Neural crest cell (in vitro differentiated cells): ENCODE results near the gene TINAGL1. TPM values are rescaled to one million over a fixed set of nuclear protein-coding genes. Genes with fewer than 3 reads are reported as not detected.

Experiments
- DNase-seq: peaks from one replicate; pipeline ENCODE4 v3.0.0; 2021; ENCODE audit warnings: low read depth, mixed read lengths, low spot score
- H3K27ac Mint-ChIP-seq: one replicate; pipeline ENCODE4 v1.8.0; 2021; ENCODE audit warnings: mild to moderate bottlenecking, mixed read lengths; ENCODE audit not compliant: unreplicated experiment
- H3K27me3 Mint-ChIP-seq: 2 replicates; pipeline ENCODE4 v1.8.0; 2021; ENCODE audit warnings: low read depth, mild to moderate bottlenecking, mixed read lengths
- H3K36me3 Mint-ChIP-seq: 2 replicates; pipeline ENCODE4 v1.8.0; 2021; ENCODE audit warnings: low read depth, mild to moderate bottlenecking, mixed read lengths
- H3K4me1 Mint-ChIP-seq: 2 replicates; pipeline ENCODE4 v1.8.0; 2021; ENCODE audit warnings: mixed read lengths
- H3K4me3 Mint-ChIP-seq: one replicate; pipeline ENCODE4 v1.8.0; 2021; ENCODE audit warnings: mild to moderate bottlenecking, mixed read lengths
- H3K9me3 Mint-ChIP-seq: 2 replicates; pipeline ENCODE4 v1.8.0; 2021; ENCODE audit warnings: mixed read lengths
- total RNA-seq: library from RNA; stranded (reverse); gene quantifications from 2 replicates; pipeline ENCODE4 v1.2.1, GENCODE V29; 2021
- TF ChIP-seq, protein P1 (sequence below): fragments of 200-600 bp; sonication (generic); conservative IDR thresholded peaks from 2 replicates; pipeline ENCODE4 v1.5.0; 2021; ENCODE audit warnings: antibody characterized with exemption, mild to moderate bottlenecking

TINAGL1 gene
- total RNA-seq, 1 donor from 2014 or later, result not detected

GRCh38 chr1:31573261-31573660 lies 3.1 kb upstream of the TINAGL1 start:
- DNase-seq, result no peak
- peaks cover 8% of the 10 kb centered on the region for H3K4me1 Mint-ChIP-seq

DNA sequence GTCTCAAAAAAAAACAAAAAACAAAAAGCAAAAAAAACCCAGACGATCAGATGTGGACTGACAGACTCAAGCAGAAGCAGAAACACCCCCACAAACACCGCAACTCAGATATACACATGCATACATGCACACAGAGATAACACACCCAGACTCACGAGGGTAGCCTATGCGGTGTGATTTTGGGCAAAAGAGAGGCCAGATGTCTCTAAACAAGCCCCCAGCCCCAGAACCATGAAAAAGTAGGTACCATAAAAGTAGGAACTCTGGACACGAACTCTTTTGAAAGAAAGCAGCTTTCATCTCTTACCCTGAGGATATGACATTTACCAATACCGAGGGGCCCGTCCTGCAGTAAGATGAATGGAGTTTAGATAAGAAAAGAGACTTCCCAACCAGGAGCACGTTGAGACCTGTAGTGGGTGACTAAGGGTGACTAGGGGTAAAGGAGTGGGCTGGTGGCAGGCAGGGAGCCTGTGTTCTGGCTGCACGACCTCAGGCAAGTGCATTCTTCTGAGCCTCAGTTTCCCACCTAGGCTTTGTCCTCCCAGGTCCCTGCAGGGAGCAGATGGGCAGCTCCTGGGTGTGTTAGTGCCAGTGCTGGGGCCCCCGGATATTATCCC lies 1.5 kb upstream of the TINAGL1 start:
- Mint-ChIP-seq H3K4me3 (no peak overlapping the region), H3K4me1 (peaks cover 3% of the 10 kb centered on the region), H3K36me3 (no peaks in the 10 kb centered on the region), H3K27me3 (peaks cover 27% of the 10 kb centered on the region), H3K9me3 (no peaks in the 10 kb centered on the region), H3K27ac (no peak overlapping the region)
- DNase-seq, result no peak
- TF ChIP-seq, protein P1, sequence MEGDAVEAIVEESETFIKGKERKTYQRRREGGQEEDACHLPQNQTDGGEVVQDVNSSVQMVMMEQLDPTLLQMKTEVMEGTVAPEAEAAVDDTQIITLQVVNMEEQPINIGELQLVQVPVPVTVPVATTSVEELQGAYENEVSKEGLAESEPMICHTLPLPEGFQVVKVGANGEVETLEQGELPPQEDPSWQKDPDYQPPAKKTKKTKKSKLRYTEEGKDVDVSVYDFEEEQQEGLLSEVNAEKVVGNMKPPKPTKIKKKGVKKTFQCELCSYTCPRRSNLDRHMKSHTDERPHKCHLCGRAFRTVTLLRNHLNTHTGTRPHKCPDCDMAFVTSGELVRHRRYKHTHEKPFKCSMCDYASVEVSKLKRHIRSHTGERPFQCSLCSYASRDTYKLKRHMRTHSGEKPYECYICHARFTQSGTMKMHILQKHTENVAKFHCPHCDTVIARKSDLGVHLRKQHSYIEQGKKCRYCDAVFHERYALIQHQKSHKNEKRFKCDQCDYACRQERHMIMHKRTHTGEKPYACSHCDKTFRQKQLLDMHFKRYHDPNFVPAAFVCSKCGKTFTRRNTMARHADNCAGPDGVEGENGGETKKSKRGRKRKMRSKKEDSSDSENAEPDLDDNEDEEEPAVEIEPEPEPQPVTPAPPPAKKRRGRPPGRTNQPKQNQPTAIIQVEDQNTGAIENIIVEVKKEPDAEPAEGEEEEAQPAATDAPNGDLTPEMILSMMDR, result no peak

More at GRCh38 chr1:31573261-31573660, 3.1 kb upstream of the TINAGL1 start:
- Mint-ChIP-seq H3K27ac (no peak overlapping the region), H3K36me3 (no peaks in the 10 kb centered on the region), H3K27me3 (peaks cover 36% of the 10 kb centered on the region), H3K9me3 (no peaks in the 10 kb centered on the region), H3K4me3 (no peak overlapping the region)
- TF ChIP-seq, protein P1, result no peak

DNA sequence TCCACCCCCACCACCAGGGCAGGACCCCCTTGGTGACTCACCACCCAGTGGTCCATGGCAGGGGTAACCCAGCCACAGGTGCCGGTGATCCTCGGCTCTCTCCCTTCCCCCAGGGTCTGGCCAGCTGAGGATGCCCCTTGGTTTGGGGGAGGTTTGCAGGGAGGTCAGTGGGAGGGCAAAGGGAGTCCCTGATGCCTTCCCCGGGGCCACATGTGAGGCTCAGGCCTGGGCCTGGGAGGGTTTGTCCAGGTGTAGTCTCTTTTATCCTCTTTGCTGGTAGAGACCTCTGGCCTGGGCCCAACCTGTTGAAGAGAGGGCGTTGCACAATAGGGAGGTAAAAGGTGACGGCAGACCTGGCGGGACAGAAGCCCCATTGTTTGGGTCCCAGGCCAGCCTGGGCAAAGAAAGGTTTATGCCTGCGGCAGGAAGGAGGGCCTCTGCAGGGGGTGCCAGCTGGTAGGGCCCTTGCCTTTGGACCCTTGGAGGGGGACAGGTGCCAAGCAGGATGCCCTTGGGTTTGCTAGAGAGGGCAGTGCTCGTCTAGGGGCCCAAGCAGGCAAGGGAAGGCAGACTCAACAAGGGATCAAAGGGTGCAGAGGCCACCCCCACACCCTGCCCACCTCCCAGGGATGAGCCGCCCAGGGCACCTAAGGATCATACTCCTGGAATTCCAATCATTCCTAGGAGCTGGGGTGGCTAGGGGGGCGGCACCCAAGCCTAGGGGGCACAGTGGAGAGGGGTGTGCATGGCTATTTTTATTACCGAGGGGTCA lies 760 bp upstream of the TINAGL1 start:
- Mint-ChIP-seq H3K36me3 (no peaks in the 10 kb centered on the region), H3K27me3 (peaks cover 29% of the 10 kb centered on the region), H3K4me3 (no peak overlapping the region), H3K4me1 (no peaks in the 10 kb centered on the region), H3K9me3 (no peaks in the 10 kb centered on the region), H3K27ac (no peak overlapping the region)
- DNase-seq, result no peak
- TF ChIP-seq, protein P1, result no peak

DNA sequence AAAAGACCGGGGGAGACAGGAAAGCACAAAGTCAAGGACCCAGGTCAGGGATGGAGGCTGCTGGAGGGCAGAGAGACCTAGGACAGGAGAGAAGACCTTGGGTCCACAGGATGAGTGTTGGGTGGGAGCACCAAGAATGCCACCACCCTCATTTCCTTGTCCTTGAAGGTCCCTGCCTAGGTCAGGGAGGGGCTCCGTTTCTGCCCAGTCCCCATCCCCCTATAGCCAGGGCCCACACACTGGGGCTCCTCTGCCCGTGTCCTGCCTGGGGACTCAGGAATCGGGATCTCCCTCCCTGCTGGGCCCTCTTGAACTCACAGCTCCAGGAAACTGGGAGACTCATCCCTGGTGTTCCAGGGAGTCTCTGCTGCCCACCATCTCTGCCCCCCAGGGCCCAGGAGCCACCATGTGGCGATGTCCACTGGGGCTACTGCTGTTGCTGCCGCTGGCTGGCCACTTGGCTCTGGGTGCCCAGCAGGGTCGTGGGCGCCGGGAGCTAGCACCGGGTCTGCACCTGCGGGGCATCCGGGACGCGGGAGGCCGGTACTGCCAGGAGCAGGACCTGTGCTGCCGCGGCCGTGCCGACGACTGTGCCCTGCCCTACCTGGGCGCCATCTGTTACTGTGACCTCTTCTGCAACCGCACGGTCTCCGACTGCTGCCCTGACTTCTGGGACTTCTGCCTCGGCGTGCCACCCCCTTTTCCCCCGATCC lies 584 bp downstream of the TINAGL1 start:
- TF ChIP-seq, protein P1, result no peak
- H3K9me3 Mint-ChIP-seq, result no peaks in the 10 kb centered on the region
- DNase-seq, result no peak
- peaks cover 33% of the 10 kb centered on the region for H3K27me3 Mint-ChIP-seq
- H3K4me3 Mint-ChIP-seq, result no peak overlapping the region
- H3K36me3 Mint-ChIP-seq, result no peaks in the 10 kb centered on the region
- H3K27ac Mint-ChIP-seq, result no peak overlapping the region
- H3K4me1 Mint-ChIP-seq, result no peaks in the 10 kb centered on the region

DNA sequence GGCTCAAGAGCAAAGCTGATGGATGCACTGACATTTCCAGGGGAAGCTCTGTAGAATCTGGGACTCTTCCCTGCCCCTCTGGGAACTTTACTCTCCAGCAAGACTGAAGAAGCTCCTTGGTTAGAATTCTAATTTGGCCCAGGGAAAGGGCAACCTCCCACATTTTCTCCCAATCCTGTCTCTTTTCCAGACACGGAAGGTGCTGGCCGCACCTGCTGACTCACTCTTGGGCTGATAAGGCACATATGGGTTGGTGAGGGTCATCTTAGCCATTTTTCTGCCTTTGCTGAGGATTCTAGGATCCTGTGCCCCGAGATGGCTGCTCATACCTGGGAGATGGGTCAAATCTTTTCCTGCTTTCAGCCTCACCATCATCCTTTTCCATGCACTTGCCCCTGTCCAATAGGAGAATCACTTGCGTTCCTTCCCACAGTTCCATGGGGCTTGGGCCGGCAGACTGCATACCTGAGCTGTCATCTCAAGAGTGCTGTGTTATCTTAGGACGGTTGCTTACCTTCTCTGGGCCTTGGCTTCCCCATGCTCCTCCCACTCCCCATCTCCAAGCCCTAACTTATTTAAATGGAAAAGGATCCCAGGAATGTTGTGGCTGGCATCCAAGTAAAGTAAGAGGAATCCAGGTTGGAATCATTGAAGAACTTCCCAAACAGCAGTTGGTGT lies 1.3 kb downstream of the TINAGL1 start:
- Mint-ChIP-seq H3K4me1 (no peaks in the 10 kb centered on the region), H3K36me3 (no peaks in the 10 kb centered on the region), H3K9me3 (no peaks in the 10 kb centered on the region), H3K4me3 (no peak overlapping the region), H3K27me3 (peaks cover 33% of the 10 kb centered on the region), H3K27ac (no peak overlapping the region)
- TF ChIP-seq, protein P1, result no peak
- DNase-seq, result no peak
